DND-41 (cell line): ENCODE measurements around the gene XYLT1.

Experiments
- CTCF ChIP-seq: IDR thresholded peaks from 2 replicates; pipeline ENCODE4 v1.5.1; 2012; ENCODE audit warnings: borderline replicate concordance, low read length, moderate library complexity, mild to moderate bottlenecking; ENCODE audit not compliant: poor library complexity, severe bottlenecking; ENCODE audit errors: extremely low read depth
- EZH2 ChIP-seq: IDR thresholded peaks from 3 replicates; pipeline ENCODE4 v1.6.1; 2012; ENCODE audit warnings: borderline replicate concordance, low read depth, mild to moderate bottlenecking, moderate library complexity, low read length, inconsistent platforms; ENCODE audit not compliant: severe bottlenecking

GRCh38 chr16:17159617-17160016 is 311.1 kb downstream of the XYLT1 start:
- no peak for TF ChIP-seq CTCF
- TF ChIP-seq EZH2 = no peak
